GM19372 (cell line): ENCODE data around the gene SH2D7.
"Not testable (repeated sequence)": the region's sequence is repeated elsewhere in the genome, so short reads cannot be mapped to it uniquely, and the experiment has no call there.

Experiments used
- ATAC-seq: cut with Tn5 transposase; IDR thresholded peaks from one replicate; pipeline ENCODE4 v1.9.1; 2021; ENCODE audit warnings: mild to moderate bottlenecking, low read depth, moderate library complexity; ENCODE audit not compliant: unreplicated experiment

The SH2D7 gene

GRCh38 chr15:78130466-78131294 is 38.3 kb downstream of the SH2D7 start:
- ATAC-seq = peak; percentile 45

- ATAC-seq = peak; percentile 80
These were observed 39.1 kb downstream of the SH2D7 start, which contains the start of gene CIB2 for GRCh38 chr15:78131295-78132061. CIB2 (minus strand) TSS chr15:78131445; CDS start chr15:78131215, 230 bp downstream.

GRCh38 chr15:78133801-78134200 is 41.4 kb downstream of the SH2D7 start:
- no peak for ATAC-seq

- no peak for ATAC-seq
These were observed 47.2 kb downstream of the SH2D7 start for GRCh38 chr15:78139578-78139977.

- no peak for ATAC-seq
These were observed 47.9 kb downstream of the SH2D7 start for GRCh38 chr15:78140292-78140691.

GRCh38 chr15:78142332-78142731 is 50.0 kb downstream of the SH2D7 start:
- ATAC-seq = no peak

GRCh38 chr15:78146425-78147154 is 54.2 kb downstream of the SH2D7 start:
- no peak for ATAC-seq

GRCh38 chr15:78147566-78147965 is 55.2 kb downstream of the SH2D7 start:
- ATAC-seq = no peak

- ATAC-seq = peak; percentile 3
These were observed 56.2 kb downstream of the SH2D7 start for GRCh38 chr15:78148392-78149067.

GRCh38 chr15:78149068-78149804 is 56.9 kb downstream of the SH2D7 start, which contains the start of gene IDH3A:
IDH3A (plus strand) TSS chr15:78149362; CDS start chr15:78149404, 42 bp downstream.
- ATAC-seq = peak; percentile 81

GRCh38 chr15:78149805-78150751 is 57.7 kb downstream of the SH2D7 start:
- no peak for ATAC-seq

- not testable (repeated sequence) for ATAC-seq
These were observed 58.7 kb downstream of the SH2D7 start for GRCh38 chr15:78151075-78151474.
